HepG2 (cell line): ENCODE data around the gene SNN. TPM values are rescaled to one million over a fixed set of nuclear protein-coding genes. Genes with fewer than 3 reads are reported as not detected.

Source experiments
- ATAC-seq: fragments of 200-7000 bp; cut with Tn5 transposase; 3 replicates; pipeline ENCODE4 v1.9.1; 2020; ENCODE audit warnings: mild to moderate bottlenecking, moderate library complexity
- BruUV-seq: library from RNA; stranded (reverse); fragments of 400-500 nt; replicated peaks from 2 replicates; lab custom pipeline; 2021; lab: Mats Ljungman, UMichigan
- CTCF ChIA-PET: fragments of 300-600 bp; formaldehyde crosslinking; extraction: SDS; loops from one replicate; lab custom pipeline; 2021; ENCODE audit warnings: low total read pairs, inconsistent platforms, low intra/inter-chr PET ratio; lab: Yijun Ruan, JAX
- POLR2A ChIA-PET: fragments of 350-600 bp; sonication (Branson Sonifier 250); formaldehyde crosslinking; loops from one replicate; lab custom pipeline; 2020; ENCODE audit warnings: antibody characterized with exemption, inconsistent platforms; lab: Yijun Ruan, JAX
- DNase-seq: peaks from one replicate; pipeline ENCODE4 v3.0.0-alpha.2; 2015; ENCODE audit warnings: low spot score
- FAIRE-seq: peaks from 3 replicates; lab custom pipeline; 2011; peaks lifted over from hg19 to GRCh38; lab: Jason Lieb, UNC
- H2AFZ ChIP-seq: one replicate; pipeline ENCODE4 v1.6.1; 2011; ENCODE audit warnings: low read length, inconsistent platforms
- H3K27ac ChIP-seq: fragments of 300-600 bp; 3 replicates; pipeline ENCODE4 v1.8.0; 2011; ENCODE audit warnings: mixed run types, mild to moderate bottlenecking, mixed read lengths, low read length, inconsistent platforms; ENCODE audit not compliant: insufficient read depth; ENCODE audit errors: extremely low read length
- H3K27me3 ChIP-seq, 2 experiments: fragments of 200-600 bp in 1 of 2; 2 replicates in 1 of 2; 3 replicates in 1 of 2; pipeline versions ENCODE4 v1.6.0 to v1.8.0; 2011; ENCODE audit warnings: low read length in 2 of 2, mild to moderate bottlenecking in 2 of 2, moderate library complexity in 2 of 2, inconsistent platforms in 1 of 2; ENCODE audit not compliant: insufficient read depth in 2 of 2, control insufficient read depth in 1 of 2
- H3K36me3 ChIP-seq, 2 experiments: fragments of 200-600 bp in 1 of 2; replicated peaks in 1 of 2; 2 replicates in 1 of 2; 3 replicates in 1 of 2; pipeline versions ENCODE4 v1.5.1 to v1.8.0; 2011; ENCODE audit warnings: low read length in 2 of 2, inconsistent platforms in 1 of 2; ENCODE audit not compliant: insufficient read depth in 2 of 2, control insufficient read depth in 1 of 2
- H3K4me1 ChIP-seq: 2 replicates; pipeline ENCODE4 v1.5.1; 2012; ENCODE audit warnings: low read length, inconsistent platforms; ENCODE audit not compliant: insufficient read depth
- H3K4me2 ChIP-seq: 2 replicates; pipeline ENCODE4 v1.6.0; 2011; ENCODE audit warnings: low read depth, low read length, inconsistent platforms
- H3K4me3 ChIP-seq, 3 experiments: fragments of 200-600 bp in 1 of 3; sonication (generic), shearing (Covaris generic) in 1 of 3; replicated peaks in 1 of 3; 2 replicates each; pipeline ENCODE4 v1.5.1; 2011 to 2016; ENCODE audit warnings: low read length in 3 of 3, inconsistent platforms in 2 of 3, low read depth in 2 of 3, mild to moderate bottlenecking in 2 of 3, control low read depth in 1 of 3, mixed read lengths in 1 of 3; ENCODE audit not compliant: insufficient read depth in 1 of 3
- H3K79me2 ChIP-seq: one replicate; pipeline ENCODE4 v1.6.1; 2011; ENCODE audit warnings: low read length, inconsistent platforms; ENCODE audit not compliant: insufficient read depth
- H3K9ac ChIP-seq: 2 replicates; pipeline ENCODE4 v1.6.0; 2011; ENCODE audit warnings: mild to moderate bottlenecking, low read depth, low read length, inconsistent platforms; ENCODE audit not compliant: insufficient read depth
- H3K9me3 ChIP-seq: 2 replicates; pipeline ENCODE4 v1.5.1; 2012; ENCODE audit warnings: mild to moderate bottlenecking, low read length
- H4K20me1 ChIP-seq: 2 replicates; pipeline ENCODE4 v1.6.0; 2011; ENCODE audit warnings: inconsistent platforms, mild to moderate bottlenecking, low read length, moderate library complexity; ENCODE audit not compliant: insufficient read depth
- CEBPB ChIP-seq: IDR thresholded peaks from 2 replicates; pipeline ENCODE4 v1.6.1; 2011; ENCODE audit warnings: low read depth, low read length, improper control_type of control experiment, borderline replicate concordance
- CEBPG ChIP-seq: IDR thresholded peaks from 2 replicates; pipeline ENCODE4 v1.6.1; 2016
- HNRNPL ChIP-seq: fragments of 200-400 bp; formaldehyde crosslinking; IDR thresholded peaks from 2 replicates; pipeline ENCODE4 v1.6.1; 2017; ENCODE audit warnings: mild to moderate bottlenecking, low read depth, low read length
- ISX ChIP-seq: sonication (generic); formaldehyde crosslinking; conservative IDR thresholded peaks from 2 replicates; pipeline ENCODE4 v1.5.0; 2020; ENCODE audit warnings: missing genetic modification reagents
- SPEN ChIP-seq: sonication (generic); formaldehyde crosslinking; IDR thresholded peaks from 2 replicates; pipeline ENCODE4 v1.5.1; 2020; ENCODE audit warnings: low read depth, mild to moderate bottlenecking, missing genetic modification reagents
- ZNF263 ChIP-seq: sonication (generic); formaldehyde crosslinking; IDR thresholded peaks from 2 replicates; pipeline ENCODE4 v1.4.0; 2020; ENCODE audit warnings: missing genetic modification reagents
- ZNF337 ChIP-seq: sonication (generic); formaldehyde crosslinking; IDR thresholded peaks from 2 replicates; pipeline ENCODE4 v1.5.1; 2020; ENCODE audit warnings: missing genetic modification reagents, low read depth, mild to moderate bottlenecking, borderline replicate concordance
- WGBS: methylation state at CpG from one replicate; pipeline ENCODE4 v1.1.6; 2017; ENCODE audit warnings: low lambda C conversion rate; 5-methylcytosine and 5-hydroxymethylcytosine counted together
- in situ Hi-C: cut with HindIII; loops from 2 replicates; pipeline ENCODE4 v1.10.0; 2017; ENCODE audit warnings: low pct_unique_long_range_greater_than_20kb; ENCODE audit not compliant: extremely low pct_ligation_motif_present
- intact Hi-C: fragments of 100-400 bp; cut with micrococcal nuclease; formaldehyde crosslinking; loops from one replicate; pipeline ENCODE4 v1.10.0; 2022; ENCODE audit not compliant: unreplicated experiment
- polyA plus RNA-seq, 8 experiments: library from polyadenylated mRNA; depleted of rRNA in 3 of 8; stranded (reverse) in 7 of 8; unstranded in 1 of 8; fragments of >200 nt; fragmentation: Illumina TruSeq in 4 of 8; extraction: Trizol in 4 of 8; gene quantifications; 2 replicates each; pipeline versions ENCODE4 v1.2.1 to v1.2.3, GENCODE V29; 2011 to 2016; ENCODE audit warnings: low read depth in 4 of 8, missing spikeins in 1 of 8, mixed read lengths in 1 of 8; ENCODE audit not compliant: insufficient read depth in 1 of 8
- total RNA-seq, 5 experiments: library from RNA; depleted of rRNA; stranded (reverse); fragments of >200 nt; fragmentation: Illumina TruSeq; extraction: Trizol; gene quantifications; 2 replicates each; pipeline ENCODE4 v1.2.3, GENCODE V29; 2016; ENCODE audit warnings: low read depth in 1 of 5

The SNN gene
- total and polyA plus RNA-seq, 2 of the 13 experiments (the other 11 are each of a cell fraction or from before 2014, with no cell fraction given): 5.2 to 8.4 TPM

- ChIA-PET POLR2A (no interaction called here), CTCF (no interaction called here)
- no peak overlapping the region for H3K27ac ChIP-seq
- TF ChIP-seq HNRNPL (no peak), ISX (CRISPR knock-in tag) (0 out of 2 replicates have a peak, but pooled peaks have one; percentile 31), SPEN (CRISPR knock-in tag) (no peak)
- H3K4me3 ChIP-seq: no peak overlapping the region
- WGBS: 97% methylated on average over 12 of the region's 12 CpGs
- no peak for FAIRE-seq
- H3K9ac ChIP-seq: no peak overlapping the region
- no peak for ATAC-seq
- peaks cover 4% of the 10 kb centered on the region; the same call in 1 of the 2 replicates for H4K20me1 ChIP-seq
- peaks cover 10% of the 10 kb centered on the region for H3K4me1 ChIP-seq
- no peaks in the 10 kb centered on the region for H3K9me3 ChIP-seq
- no peak overlapping the region for H2AFZ ChIP-seq
- no peaks in the 10 kb centered on the region for H3K27me3 ChIP-seq
- no peak overlapping the region for H3K4me2 ChIP-seq
- peaks cover 56 to 89% of the 10 kb centered on the region in 2 experiments for H3K36me3 ChIP-seq
- in situ Hi-C loops: no loop called here
- BruUV-seq: no TSS peak
- no peaks in the 10 kb centered on the region for H3K79me2 ChIP-seq
- intact Hi-C loops: no loop called here
- no peak for DNase-seq
Measured at GRCh38 chr16:11679941-11680911, 12.0 kb downstream of the SNN start.

GRCh38 chr16:11681556-11681955 is 13.3 kb downstream of the SNN start:
- WGBS: 75% methylated on average over 2 of the region's 2 CpGs
- Histone ChIP-seq H3K9me3 (no peaks in the 10 kb centered on the region), H3K4me3 (no peak overlapping the region), H4K20me1 (peaks cover 3% of the 10 kb centered on the region; the same call in 1 of the 2 replicates), H3K9ac (no peak overlapping the region), H3K4me1 (no peaks in the 10 kb centered on the region), H3K79me2 (no peaks in the 10 kb centered on the region), H3K27ac (no peak overlapping the region), H3K4me2 (no peak overlapping the region), H3K27me3 (no peaks in the 10 kb centered on the region), H2AFZ (no peak overlapping the region), H3K36me3 (peaks cover 54 to 100% of the 10 kb centered on the region in 2 experiments)
- no TSS peak for BruUV-seq
- ChIA-PET POLR2A (no interaction called here), CTCF (no interaction called here)
- FAIRE-seq (no peak), DNase-seq (no peak), ATAC-seq (no peak)
- TF ChIP-seq ZNF263 (CRISPR knock-in tag) (peak; percentile 62; the same call in 1 of the 2 replicates), CEBPB (peak; percentile 51; the same call in 1 of the 2 replicates), CEBPG (CRISPR knock-in tag) (0 out of 2 replicates have a peak, but pooled peaks have one; percentile 17), ZNF337 (CRISPR knock-in tag) (no peak)
- intact Hi-C loops: no loop called here
- in situ Hi-C loops: no loop called here
